ENCODE measurements around the gene TACSTD2.

GRCh38 chr1:58573705-58574591 is 3.1 kb downstream of the TACSTD2 start:
- TF ChIP-seq POLR2AphosphoS5 (IDR thresholded peaks at IDR 0.05) = no peak
- no peak for TF ChIP-seq CTCF (IDR thresholded peaks at IDR 0.05)
